ENCODE results near the gene GNA15. TPM values are rescaled to one million over a fixed set of nuclear protein-coding genes. Genes with fewer than 3 reads are reported as not detected.
A peak's percentile ranks its signal among the peaks of the same experiment; 100 is the strongest.

Gene GNA15
- total RNA-seq, 3 donors from 2014 or later = 1.9 to 6.2 (median 4.3) TPM

DNA sequence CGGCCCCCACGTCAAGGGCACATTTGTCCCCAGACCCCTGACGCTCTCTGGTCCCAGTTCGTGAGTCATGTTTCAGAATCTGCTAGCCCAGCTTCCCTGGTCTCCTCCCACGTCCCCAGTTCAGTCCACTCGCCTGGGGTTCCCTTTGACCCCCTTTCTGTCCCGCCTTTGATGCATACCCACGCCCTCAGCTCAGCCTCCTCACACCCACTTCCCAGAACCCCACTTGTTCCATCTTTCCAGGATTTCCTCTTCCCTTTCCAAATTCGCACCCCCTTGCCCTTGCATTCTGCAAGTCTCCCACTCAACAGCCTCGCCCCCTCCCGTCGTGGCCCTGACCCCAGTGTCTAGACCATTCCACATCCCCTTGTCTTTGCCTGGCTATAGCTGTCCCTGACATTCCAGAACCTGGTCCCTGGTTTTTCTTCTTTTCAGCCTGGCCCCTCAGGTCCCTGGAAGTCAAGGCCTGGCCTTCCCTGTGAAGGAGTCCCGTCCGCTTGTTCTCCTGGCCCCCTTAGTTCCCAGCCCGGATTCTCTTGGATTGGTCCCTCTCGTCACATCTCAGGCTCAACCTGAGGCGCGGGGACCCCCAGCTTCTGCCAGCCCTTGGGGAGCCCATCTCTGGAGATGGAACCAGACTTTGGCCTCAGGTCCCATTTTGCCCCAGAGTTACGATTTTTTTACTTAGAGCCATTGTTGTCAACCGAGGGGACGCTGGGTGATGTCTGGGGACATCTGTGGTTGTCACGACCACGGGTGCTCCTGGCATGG is 51.2 kb downstream of the GNA15 start:
- peak overlapping the region; percentile 91 for H3K4me3 ChIP-seq
- intact Hi-C loops (cut with DNase I, micrococcal nuclease) = no loop called here
- TF ChIP-seq, protein P1, sequence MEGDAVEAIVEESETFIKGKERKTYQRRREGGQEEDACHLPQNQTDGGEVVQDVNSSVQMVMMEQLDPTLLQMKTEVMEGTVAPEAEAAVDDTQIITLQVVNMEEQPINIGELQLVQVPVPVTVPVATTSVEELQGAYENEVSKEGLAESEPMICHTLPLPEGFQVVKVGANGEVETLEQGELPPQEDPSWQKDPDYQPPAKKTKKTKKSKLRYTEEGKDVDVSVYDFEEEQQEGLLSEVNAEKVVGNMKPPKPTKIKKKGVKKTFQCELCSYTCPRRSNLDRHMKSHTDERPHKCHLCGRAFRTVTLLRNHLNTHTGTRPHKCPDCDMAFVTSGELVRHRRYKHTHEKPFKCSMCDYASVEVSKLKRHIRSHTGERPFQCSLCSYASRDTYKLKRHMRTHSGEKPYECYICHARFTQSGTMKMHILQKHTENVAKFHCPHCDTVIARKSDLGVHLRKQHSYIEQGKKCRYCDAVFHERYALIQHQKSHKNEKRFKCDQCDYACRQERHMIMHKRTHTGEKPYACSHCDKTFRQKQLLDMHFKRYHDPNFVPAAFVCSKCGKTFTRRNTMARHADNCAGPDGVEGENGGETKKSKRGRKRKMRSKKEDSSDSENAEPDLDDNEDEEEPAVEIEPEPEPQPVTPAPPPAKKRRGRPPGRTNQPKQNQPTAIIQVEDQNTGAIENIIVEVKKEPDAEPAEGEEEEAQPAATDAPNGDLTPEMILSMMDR (IDR thresholded peaks at IDR 0.05) = no peak
- no peaks in the 10 kb centered on the region for H3K9me3 ChIP-seq
- peak in 1 of 3 donors; percentile 51 for DNase-seq
- peaks cover 45% of the 10 kb centered on the region for H3K4me1 ChIP-seq (ENCODE audit: low read depth)
- no peak for ATAC-seq
- H3K36me3 ChIP-seq (ENCODE audit: low read depth) = no peaks in the 10 kb centered on the region

DNA sequence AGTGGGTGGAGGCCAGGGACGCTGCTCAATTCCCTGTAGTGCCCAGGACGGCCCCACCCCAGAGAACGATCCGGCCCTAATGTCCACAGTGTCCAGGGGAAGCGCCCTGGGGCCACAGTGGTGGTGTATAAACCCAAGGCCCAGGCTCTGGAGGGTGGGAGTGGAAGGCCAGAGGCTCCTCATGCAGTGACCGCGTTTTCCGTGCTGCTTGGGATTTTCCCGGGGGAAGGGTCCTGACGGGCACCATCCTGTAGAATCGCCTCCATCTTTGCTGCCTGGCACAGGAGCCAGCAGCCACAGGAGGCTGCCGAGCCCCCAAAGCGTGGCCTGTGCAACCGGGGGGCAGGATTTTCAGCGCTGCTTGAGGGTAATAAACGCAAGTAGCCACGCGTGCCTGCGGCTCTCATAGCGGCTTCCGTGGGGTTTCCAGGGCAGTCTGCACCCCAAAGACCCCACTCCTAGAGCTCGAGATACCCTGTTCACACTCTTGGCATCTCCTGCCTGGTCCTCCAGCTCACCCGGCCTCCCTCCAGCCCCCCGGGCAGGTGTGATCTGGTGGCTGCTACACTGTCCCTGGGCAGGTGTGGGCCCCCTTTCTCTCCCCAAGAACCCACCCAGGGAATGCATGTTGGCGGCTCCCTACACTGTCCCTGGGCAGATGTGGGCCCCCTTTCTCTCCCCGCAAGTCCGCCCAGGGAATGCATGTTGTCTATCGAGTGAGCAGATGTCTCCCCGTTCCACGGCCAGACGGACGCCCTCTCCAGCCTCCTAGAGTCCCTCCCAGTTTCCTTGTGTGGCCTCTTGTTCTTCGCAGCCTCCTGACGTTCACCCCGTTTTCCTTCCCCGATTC is 52.1 kb downstream of the GNA15 start:
- peaks cover 45% of the 10 kb centered on the region for H3K4me1 ChIP-seq (ENCODE audit: low read depth)
- ATAC-seq = no peak
- DNase-seq = peak in 1 of 3 donors; percentile 42
- intact Hi-C loops (cut with DNase I, micrococcal nuclease) = no loop called here
- TF ChIP-seq, protein P1 (IDR thresholded peaks at IDR 0.05) = no peak
- H3K36me3 ChIP-seq (ENCODE audit: low read depth) = no peaks in the 10 kb centered on the region
- H3K9me3 ChIP-seq = no peaks in the 10 kb centered on the region
- no peak overlapping the region for H3K4me3 ChIP-seq

DNA sequence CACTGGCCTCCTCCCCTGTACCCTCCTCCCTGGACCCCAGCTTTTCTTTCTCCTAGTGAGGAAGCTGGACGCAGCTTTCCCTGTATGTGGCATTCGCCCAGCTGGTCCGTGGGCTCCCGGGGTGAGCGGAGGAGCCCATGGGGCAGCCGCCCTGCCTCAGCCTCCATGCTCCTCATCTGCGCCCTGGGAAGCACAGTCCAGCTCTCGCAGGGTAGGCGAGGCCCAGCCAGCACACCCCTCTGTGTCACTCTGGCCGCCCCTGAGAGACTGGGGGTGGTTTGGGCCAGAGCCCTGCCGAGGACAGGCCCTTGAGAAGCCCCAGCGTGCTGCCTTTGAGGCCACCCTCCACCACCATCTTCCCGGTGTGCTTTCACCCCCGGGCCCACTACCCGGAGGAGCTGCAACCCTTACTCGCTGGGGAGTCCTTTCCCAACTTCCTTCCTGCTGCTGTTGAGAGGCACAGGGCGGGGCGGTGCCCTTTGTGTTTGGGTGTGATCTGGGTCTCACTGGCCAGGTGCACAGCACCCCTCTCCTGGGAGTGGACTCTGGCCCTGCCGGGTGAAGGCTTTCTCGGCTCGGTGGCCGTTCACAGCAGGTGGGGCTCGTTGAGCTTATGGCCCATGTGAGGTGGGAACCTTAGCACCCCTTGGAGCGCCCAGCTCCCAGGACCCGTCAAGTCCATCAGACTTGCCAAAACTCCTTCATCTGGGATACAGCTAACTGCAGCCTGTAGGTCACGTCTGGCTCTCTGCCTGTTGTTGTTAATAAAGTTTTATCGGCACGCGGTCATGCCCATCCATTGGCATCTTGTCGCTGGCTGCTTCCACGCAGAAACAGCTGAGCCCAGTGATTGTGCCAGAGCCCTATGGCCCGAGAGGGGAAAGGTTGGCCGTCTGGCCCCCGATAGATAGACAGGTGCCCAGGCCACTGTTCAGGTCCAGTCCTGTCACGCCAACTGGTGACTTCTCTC is 53.1 kb downstream of the GNA15 start:
- TF ChIP-seq, protein P1 (IDR thresholded peaks at IDR 0.05) = no peak
- DNase-seq (peak; percentile 90 to 92 (median 92)), ATAC-seq (peak; percentile 71)
- Histone ChIP-seq H3K4me1 (ENCODE audit: low read depth) (peaks cover 45% of the 10 kb centered on the region), H3K36me3 (ENCODE audit: low read depth) (no peaks in the 10 kb centered on the region), H3K4me3 (no peak overlapping the region), H3K9me3 (no peaks in the 10 kb centered on the region)
- intact Hi-C loops (cut with DNase I, micrococcal nuclease) = no loop called here

DNA sequence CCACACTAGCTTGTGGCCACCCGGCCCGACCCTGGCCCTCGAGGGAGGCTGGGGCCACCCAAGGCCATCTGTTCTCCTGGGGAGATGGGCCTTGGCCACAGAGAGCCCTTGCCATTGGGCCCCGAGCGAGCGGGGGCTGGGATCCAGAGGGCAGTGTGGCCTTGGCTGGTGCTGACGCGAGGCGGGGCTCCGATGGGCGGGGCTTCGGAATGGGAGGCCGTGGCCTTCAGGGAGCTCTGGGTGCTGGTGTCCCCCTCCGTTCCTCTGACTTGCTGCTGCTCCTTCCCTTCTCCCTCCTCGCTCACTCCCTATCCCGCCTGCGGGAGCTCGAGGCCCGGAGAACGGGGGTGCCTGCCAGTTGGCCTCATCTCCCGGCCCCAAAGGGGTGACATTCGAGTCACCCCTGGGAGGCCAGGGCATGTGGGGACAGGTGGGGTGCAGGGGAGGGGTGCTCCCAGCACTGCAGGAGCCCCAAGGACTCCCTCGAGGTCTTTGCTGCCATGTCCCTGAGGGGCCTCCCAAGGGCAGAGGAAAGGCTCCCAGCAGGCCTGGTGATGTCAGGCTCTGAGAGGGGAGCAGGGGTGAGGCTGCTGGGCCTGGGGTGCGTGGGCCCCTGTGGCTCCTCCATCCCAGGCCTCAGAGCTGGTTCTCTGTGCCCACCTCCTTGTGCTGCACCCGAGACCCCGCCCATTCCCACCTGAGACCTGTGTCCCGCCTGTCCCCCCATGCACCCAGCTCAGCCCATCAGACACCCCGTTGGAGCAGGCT is 54.1 kb downstream of the GNA15 start:
- ATAC-seq (no peak), DNase-seq (peak; percentile 60 to 77 (median 73))
- Histone ChIP-seq H3K9me3 (no peaks in the 10 kb centered on the region), H3K36me3 (ENCODE audit: low read depth) (no peaks in the 10 kb centered on the region), H3K4me3 (no peak overlapping the region), H3K4me1 (ENCODE audit: low read depth) (peaks cover 41% of the 10 kb centered on the region)
- TF ChIP-seq, protein P1 (IDR thresholded peaks at IDR 0.05) = no peak
- intact Hi-C loops (cut with DNase I, micrococcal nuclease) = no loop called here

DNA sequence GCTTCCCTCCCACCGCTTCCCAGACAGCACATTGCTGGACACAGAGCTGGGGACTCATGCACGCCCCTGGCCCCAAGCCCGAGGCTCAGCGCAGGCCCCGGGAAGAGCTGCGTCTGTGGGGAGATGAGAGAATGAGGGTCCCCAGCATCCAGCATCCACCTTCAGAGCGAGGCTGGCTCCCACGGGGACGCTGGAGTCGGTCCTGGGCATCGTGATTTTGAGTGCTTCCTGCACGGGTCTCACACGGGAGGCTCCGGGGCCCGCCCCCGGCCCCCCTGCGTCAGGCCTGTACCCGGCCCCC is 54.6 kb downstream of the GNA15 start:
- TF ChIP-seq, protein P1 (IDR thresholded peaks at IDR 0.05) = no peak
- no peak for ATAC-seq
- no peaks in the 10 kb centered on the region for H3K36me3 ChIP-seq (ENCODE audit: low read depth)

More for the DNA sequence above, 54.6 kb downstream of the GNA15 start:
- no peak for DNase-seq
- H3K4me1 ChIP-seq (ENCODE audit: low read depth) = peaks cover 40% of the 10 kb centered on the region
- intact Hi-C loops (cut with DNase I, micrococcal nuclease) = no loop called here
- no peaks in the 10 kb centered on the region for H3K9me3 ChIP-seq
- H3K4me3 ChIP-seq = no peak overlapping the region
